ENCODE measurements around the gene ARSG.

DNA sequence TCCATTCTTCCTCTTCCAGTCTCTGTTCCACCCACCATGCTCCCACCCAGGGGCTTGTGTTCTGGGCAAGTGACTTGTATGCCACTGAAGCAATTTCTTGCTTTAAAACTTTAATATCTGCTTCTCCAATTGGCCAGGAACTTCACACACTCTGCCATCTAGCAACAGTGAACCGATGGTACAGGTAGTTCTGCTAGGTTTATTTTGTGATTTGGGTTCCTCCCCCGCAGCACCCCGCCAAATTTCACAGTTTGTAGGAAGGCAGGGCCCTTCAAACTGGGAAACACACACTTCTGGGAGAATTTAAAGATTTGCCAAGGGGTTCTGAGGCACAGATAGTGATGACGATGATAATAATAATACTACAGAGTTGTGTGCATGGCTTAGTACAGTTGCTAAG, 3.3 kb downstream of the ARSG start:
- TF ChIP-seq CTCF (conservative IDR thresholded peaks at IDR 0.05) (no peak), ZFX (IDR thresholded peaks at IDR 0.05) (no peak)

Data from C4-2B (cell line).